Iris pigment epithelial cell (primary cell): ENCODE data around the gene SLC1A2.

Experiments used
- DNase-seq: peaks from one replicate; pipeline ENCODE4 v3.0.0-alpha.2; 2011; ENCODE audit warnings: low read depth

SLC1A2 gene

GRCh38 chr11:35271031-35271430 lies 148.3 kb downstream of the SLC1A2 start:
- no peak for DNase-seq

GRCh38 chr11:35270342-35270741 lies 149.0 kb downstream of the SLC1A2 start:
- no peak for DNase-seq

GRCh38 chr11:35267504-35267903 lies 151.9 kb downstream of the SLC1A2 start:
- peak; percentile 90 for DNase-seq

GRCh38 chr11:35265755-35266454 lies 153.5 kb downstream of the SLC1A2 start:
- DNase-seq, result no peak

GRCh38 chr11:35262735-35263134 lies 156.6 kb downstream of the SLC1A2 start:
- DNase-seq, result no peak

DNA sequence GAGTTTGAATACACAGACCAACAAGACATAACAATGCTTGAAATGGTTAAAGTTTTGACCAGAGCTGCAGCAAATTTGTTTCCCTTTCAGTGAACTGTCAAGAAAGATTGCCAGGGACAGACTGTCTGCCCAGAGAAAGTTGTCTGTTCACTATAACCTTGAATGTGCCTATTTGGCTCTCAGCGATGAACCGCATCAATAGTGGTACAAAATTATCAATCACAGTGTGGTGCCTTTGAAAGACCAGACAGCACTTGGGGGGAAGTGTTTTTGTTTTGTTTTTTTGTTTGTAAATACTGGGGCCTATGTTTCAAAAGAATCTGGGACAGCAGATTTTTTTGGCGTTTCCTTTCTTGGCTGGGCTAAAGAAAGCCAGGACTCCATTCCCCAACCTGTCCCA lies 157.3 kb downstream of the SLC1A2 start:
- no peak for DNase-seq

GRCh38 chr11:35261197-35261596 lies 158.2 kb downstream of the SLC1A2 start:
- DNase-seq, result no peak

- peak; percentile 94 for DNase-seq
Measured at GRCh38 chr11:35260342-35260985, 158.9 kb downstream of the SLC1A2 start.

DNA sequence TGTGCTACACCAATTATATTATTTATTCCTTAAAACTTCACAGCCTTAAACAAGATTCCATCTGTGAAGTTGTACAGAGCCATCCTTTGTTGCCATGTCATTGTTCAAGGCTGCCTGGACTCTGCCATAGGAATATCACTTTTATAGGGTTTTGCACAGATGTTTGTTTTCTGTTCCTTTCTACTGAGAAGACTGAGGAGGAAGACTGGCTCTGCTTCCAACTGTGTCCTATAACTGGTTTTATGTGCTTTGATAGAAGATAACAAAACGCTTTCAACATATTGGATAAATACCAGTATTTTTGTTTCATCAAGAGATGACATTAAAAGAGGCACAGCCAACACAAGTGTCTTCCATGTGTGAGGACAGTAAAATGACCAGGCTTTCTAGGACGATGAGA lies 159.8 kb downstream of the SLC1A2 start:
- no peak for DNase-seq

- no peak for DNase-seq
Measured at GRCh38 chr11:35257281-35257680, 162.1 kb downstream of the SLC1A2 start.

DNA sequence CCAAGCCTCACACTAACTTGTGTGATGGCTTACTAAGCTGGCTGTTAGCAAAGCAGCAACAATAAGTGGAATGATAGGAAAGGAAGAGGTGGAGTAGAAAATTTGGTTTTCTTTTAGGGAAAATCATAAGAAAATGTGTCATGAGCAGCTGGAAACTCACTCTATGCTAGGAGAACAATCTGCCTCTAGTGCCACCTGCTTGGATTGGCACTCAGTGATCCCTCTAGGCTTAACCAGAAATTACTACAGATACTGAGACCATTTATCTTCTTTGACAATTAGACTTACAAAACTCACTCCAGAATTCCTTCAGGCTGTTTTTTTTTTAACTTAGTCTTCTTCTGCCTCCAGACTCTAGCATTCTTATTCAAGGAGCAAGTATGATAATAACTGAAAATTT lies 163.1 kb downstream of the SLC1A2 start:
- DNase-seq, result no peak

GRCh38 chr11:35255514-35255913 lies 163.8 kb downstream of the SLC1A2 start:
- DNase-seq, result no peak

DNA sequence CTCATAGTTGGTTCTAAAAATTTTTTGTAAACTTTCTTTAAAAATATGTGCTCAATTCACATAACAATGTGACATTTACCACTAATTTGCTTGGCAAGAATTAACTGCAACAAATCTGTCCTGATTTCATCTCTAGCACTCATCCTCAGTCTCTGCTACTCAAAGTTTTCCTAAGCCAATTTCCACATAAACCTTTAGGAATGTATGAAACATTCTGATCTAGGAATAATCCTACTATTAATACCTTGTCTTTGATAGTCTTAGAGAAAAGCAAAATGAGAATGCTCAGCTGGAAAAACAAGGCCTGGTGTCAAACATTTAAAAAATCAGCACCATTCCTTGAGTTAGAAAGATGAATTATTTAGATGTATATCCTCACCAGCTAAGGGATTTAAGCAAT lies 166.1 kb downstream of the SLC1A2 start:
- no peak for DNase-seq

DNA sequence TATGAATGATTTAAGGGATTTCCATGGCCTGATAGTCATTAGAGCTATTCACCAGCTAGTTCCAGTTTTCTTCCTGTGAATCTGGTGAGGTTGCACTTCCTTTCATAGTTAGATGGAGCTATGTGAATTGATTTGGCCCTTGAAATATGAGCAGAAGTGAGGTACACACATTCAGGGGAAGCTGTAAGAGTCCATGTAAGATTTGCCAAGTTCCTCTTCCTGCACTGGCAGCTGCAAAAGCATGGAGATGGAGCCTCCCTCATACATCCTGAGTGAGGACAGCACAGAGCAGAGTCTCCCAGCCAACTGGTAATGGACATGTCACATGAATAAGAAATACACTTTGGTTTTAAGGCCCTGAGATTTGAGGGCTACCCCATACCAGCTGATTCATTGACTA lies 168.7 kb downstream of the SLC1A2 start:
- no peak for DNase-seq

DNA sequence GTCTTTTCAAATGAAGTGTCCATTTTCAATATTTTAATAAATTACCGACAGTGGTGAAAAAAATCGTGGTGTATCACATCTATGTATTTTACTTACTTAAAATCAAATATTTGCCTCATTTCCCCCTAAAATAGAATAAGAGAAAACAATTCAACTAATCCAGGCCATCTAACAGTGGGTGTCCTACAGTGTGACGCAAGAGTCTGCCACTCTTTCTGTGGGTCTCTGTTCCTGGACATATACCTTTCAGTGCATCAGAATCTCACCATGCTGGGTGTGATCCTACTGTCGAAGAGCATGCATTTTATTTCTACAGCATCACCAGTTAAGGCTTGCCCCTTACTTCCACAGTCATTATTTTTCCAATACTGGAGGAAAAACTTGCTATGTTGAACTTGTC lies 169.2 kb downstream of the SLC1A2 start:
- no peak for DNase-seq

GRCh38 chr11:35248558-35249323 lies 170.6 kb downstream of the SLC1A2 start:
- no peak for DNase-seq

GRCh38 chr11:35247863-35248262 lies 171.5 kb downstream of the SLC1A2 start:
- DNase-seq, result no peak

DNA sequence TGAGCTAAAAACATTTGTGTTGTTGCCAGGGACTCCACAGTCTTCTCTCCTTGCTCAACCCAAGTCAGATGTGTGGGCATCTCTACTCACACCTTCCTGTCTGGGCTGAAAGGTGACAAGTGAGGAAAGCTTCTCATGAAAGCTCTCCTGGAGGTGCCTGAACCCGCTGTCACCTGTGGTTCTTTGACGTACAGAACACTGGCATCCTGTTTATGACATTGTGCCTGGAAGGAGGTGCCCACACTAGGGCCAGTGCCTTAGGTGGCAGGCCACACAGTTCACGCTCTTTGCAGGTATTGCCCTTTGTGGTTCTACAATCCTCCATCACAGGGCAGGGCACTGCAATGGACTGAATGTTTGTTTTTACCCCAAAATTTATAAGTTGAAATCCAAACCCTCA lies 171.9 kb downstream of the SLC1A2 start:
- DNase-seq, result no peak

GRCh38 chr11:35246745-35247144 lies 172.6 kb downstream of the SLC1A2 start:
- DNase-seq, result no peak

GRCh38 chr11:35245786-35246185 lies 173.6 kb downstream of the SLC1A2 start:
- DNase-seq, result no peak

DNA sequence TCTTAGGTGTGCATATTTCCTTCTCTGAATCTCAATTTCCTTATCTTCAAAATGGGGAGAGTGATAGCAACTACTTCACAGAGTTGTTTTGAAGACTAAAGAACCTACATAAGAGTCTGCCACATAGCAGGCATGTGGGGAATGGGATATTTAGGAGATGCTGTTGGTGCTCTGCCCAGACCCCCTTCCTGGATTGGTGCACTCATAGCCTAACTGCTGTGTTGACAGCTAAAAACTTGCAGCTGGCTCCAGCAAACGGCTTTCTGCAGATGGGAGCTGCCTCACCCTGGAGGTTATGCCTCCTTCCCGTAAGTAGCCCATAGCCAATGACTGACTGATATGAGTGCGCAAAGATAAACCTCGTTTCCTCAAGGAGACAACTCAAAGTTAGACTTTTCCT lies 174.3 kb downstream of the SLC1A2 start:
- DNase-seq, result no peak

- DNase-seq, result no peak
Measured at GRCh38 chr11:35243774-35244173, 175.6 kb downstream of the SLC1A2 start.
